ENCODE measurements around the gene PLEKHA1. TPM values are rescaled to one million over a fixed set of nuclear protein-coding genes. Genes with fewer than 3 reads are reported as not detected.

The PLEKHA1 gene
- total RNA-seq, 1 experiment from 2014 or later, result 30.6 TPM

DNA sequence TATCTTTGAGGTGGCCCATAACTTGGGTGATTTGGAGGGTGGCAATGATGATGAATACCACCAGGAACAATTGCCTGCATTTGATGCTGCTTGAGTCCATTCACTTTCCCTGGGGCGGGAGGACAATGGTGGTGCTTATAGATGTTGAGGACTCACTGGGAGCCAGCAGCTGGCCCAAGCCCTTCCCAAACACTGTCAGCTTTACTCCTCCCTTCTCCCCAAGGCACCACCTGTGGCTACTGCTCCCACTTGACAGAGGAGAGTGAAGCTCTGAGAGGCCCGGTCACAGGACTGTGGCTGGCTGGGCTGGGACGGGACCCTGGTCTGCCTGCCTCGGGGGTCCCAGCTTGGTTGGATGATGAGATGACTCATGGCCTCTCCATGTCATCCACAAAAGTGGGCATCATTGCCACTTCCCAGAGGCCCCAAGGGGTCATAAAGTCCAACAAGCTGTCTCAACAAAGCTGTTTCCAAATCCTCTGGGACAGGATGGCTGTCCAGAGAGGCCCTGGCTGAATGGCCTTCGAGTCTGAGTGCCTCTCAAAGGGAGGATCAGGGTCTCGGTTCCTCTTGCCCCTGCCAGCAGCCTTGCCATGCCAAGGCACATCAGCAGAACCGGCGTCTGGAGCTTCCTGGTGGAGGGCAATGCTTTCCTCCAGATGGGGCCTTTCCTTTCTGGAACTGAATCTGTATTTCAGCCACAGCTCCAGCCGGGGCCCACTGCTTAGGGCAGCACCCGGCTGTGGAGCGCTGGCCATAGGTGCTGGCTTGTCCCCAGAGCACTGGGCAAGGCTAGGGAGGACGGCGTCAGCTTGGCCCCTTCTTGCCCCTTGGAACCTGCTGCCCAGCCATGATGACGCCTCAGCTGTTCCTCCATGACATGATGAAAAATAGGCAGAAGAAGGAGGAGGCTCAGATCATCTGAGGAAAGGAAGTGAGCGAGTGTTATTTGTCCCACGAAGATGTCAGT lies 47.0 kb upstream of the PLEKHA1 start:
- intact Hi-C loops (cut with micrococcal nuclease), result no loop called here
- DNase-seq (ENCODE audit: low read depth, low spot score) (no peak), ATAC-seq (no peak)
- Histone ChIP-seq H3K9me2 (ENCODE audit: insufficient read depth) (no peaks in the 10 kb centered on the region), H3K27me3 (ENCODE audit: insufficient read depth, low read length) (no peaks in the 10 kb centered on the region; the same call in 1 of the 2 replicates), H2AFZ (ENCODE audit: low read depth, low read length, poor library complexity, severe bottlenecking) (no peak overlapping the region), H4K20me1 (ENCODE audit: insufficient read depth) (no peaks in the 10 kb centered on the region), H3K4me1 (ENCODE audit: control insufficient read depth in 1 of 2, insufficient read depth in 2 of 2, low read length in 2 of 2) (peaks cover 0 to 15% of the 10 kb centered on the region in 2 experiments; a peak in 2 of 4 replicates), H3K4me3 (replicated peaks in 1 of 2; ENCODE audit: low read depth in 1 of 2, low read length in 2 of 2) (no peak overlapping the region), H3K9me3 (ENCODE audit: control insufficient read depth in 1 of 2, insufficient read depth in 1 of 2, low read depth in 1 of 2, low read length in 2 of 2) (no peaks in the 10 kb centered on the region), H3K4me2 (ENCODE audit: low read length) (no peak overlapping the region), H3K27ac (ENCODE audit: low read depth, low read length) (no peak overlapping the region), H3K9ac (ENCODE audit: low read length) (no peak overlapping the region), H3K36me3 (ENCODE audit: control insufficient read depth in 1 of 2, insufficient read depth in 2 of 2, low read length in 2 of 2) (no peaks in the 10 kb centered on the region), H3K79me2 (ENCODE audit: insufficient read depth, low read length) (no peaks in the 10 kb centered on the region)
- RAD21 ChIA-PET (ENCODE audit: low non-redundant PET in 1 of 2, low total read pairs in 2 of 2, uncharacterized antibody in 2 of 2, unreplicated experiment in 2 of 2), result no interaction called here
- POLR2A ChIA-PET, result no interaction called here
- TF ChIP-seq, protein P1, sequence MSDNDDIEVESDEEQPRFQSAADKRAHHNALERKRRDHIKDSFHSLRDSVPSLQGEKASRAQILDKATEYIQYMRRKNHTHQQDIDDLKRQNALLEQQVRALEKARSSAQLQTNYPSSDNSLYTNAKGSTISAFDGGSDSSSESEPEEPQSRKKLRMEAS (IDR thresholded peaks at IDR 0.05), result no peak
- TF ChIP-seq EGR1 (IDR thresholded peaks at IDR 0.05; ENCODE audit: low read depth) (no peak), SP1 (IDR thresholded peaks at IDR 0.05; ENCODE audit: low read depth) (no peak), ELF1 (IDR thresholded peaks at IDR 0.05; ENCODE audit: borderline replicate concordance, low read depth) (no peak), FOSL1 (IDR thresholded peaks at IDR 0.05; ENCODE audit: low read depth) (no peak), EZH2 (IDR thresholded peaks at IDR 0.05) (no peak), POLR2A (IDR thresholded peaks at IDR 0.05; ENCODE audit: borderline replicate concordance, extremely low read depth, insufficient read depth, insufficient read length) (no peak), CEBPB (IDR thresholded peaks at IDR 0.05; ENCODE audit: low read depth) (no peak), ZNF274 (IDR thresholded peaks at IDR 0.05; ENCODE audit: low read depth, low read length) (no peak), ZFX (IDR thresholded peaks at IDR 0.05) (no peak), POLR2AphosphoS5 (IDR thresholded peaks at IDR 0.05; ENCODE audit: low read depth, low read length) (no peak), EZH2phosphoT487 (IDR thresholded peaks at IDR 0.05; ENCODE audit: borderline replicate concordance) (no peak), CBX3 (IDR thresholded peaks at IDR 0.05; ENCODE audit: low read depth) (no peak), SIN3A (IDR thresholded peaks at IDR 0.05; ENCODE audit: low read depth) (no peak), YY1 (IDR thresholded peaks at IDR 0.05; ENCODE audit: extremely low read depth, insufficient replicate concordance, low read depth, low read length) (no peak)
- TF ChIP-seq, protein P2, sequence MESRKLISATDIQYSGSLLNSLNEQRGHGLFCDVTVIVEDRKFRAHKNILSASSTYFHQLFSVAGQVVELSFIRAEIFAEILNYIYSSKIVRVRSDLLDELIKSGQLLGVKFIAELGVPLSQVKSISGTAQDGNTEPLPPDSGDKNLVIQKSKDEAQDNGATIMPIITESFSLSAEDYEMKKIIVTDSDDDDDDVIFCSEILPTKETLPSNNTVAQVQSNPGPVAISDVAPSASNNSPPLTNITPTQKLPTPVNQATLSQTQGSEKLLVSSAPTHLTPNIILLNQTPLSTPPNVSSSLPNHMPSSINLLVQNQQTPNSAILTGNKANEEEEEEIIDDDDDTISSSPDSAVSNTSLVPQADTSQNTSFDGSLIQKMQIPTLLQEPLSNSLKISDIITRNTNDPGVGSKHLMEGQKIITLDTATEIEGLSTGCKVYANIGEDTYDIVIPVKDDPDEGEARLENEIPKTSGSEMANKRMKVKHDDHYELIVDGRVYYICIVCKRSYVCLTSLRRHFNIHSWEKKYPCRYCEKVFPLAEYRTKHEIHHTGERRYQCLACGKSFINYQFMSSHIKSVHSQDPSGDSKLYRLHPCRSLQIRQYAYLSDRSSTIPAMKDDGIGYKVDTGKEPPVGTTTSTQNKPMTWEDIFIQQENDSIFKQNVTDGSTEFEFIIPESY (IDR thresholded peaks at IDR 0.05; ENCODE audit: extremely low read depth, insufficient replicate concordance, low read length), result no peak
- TF ChIP-seq, protein P3, sequence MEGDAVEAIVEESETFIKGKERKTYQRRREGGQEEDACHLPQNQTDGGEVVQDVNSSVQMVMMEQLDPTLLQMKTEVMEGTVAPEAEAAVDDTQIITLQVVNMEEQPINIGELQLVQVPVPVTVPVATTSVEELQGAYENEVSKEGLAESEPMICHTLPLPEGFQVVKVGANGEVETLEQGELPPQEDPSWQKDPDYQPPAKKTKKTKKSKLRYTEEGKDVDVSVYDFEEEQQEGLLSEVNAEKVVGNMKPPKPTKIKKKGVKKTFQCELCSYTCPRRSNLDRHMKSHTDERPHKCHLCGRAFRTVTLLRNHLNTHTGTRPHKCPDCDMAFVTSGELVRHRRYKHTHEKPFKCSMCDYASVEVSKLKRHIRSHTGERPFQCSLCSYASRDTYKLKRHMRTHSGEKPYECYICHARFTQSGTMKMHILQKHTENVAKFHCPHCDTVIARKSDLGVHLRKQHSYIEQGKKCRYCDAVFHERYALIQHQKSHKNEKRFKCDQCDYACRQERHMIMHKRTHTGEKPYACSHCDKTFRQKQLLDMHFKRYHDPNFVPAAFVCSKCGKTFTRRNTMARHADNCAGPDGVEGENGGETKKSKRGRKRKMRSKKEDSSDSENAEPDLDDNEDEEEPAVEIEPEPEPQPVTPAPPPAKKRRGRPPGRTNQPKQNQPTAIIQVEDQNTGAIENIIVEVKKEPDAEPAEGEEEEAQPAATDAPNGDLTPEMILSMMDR (IDR thresholded peaks at IDR 0.05 in 2 of 3, conservative IDR thresholded peaks at IDR 0.05 in 1 of 3; ENCODE audit: borderline replicate concordance in 1 of 3, insufficient read depth in 1 of 3, low read depth in 2 of 3, low read length in 2 of 3), result no peak
- TF ChIP-seq, protein P4, sequence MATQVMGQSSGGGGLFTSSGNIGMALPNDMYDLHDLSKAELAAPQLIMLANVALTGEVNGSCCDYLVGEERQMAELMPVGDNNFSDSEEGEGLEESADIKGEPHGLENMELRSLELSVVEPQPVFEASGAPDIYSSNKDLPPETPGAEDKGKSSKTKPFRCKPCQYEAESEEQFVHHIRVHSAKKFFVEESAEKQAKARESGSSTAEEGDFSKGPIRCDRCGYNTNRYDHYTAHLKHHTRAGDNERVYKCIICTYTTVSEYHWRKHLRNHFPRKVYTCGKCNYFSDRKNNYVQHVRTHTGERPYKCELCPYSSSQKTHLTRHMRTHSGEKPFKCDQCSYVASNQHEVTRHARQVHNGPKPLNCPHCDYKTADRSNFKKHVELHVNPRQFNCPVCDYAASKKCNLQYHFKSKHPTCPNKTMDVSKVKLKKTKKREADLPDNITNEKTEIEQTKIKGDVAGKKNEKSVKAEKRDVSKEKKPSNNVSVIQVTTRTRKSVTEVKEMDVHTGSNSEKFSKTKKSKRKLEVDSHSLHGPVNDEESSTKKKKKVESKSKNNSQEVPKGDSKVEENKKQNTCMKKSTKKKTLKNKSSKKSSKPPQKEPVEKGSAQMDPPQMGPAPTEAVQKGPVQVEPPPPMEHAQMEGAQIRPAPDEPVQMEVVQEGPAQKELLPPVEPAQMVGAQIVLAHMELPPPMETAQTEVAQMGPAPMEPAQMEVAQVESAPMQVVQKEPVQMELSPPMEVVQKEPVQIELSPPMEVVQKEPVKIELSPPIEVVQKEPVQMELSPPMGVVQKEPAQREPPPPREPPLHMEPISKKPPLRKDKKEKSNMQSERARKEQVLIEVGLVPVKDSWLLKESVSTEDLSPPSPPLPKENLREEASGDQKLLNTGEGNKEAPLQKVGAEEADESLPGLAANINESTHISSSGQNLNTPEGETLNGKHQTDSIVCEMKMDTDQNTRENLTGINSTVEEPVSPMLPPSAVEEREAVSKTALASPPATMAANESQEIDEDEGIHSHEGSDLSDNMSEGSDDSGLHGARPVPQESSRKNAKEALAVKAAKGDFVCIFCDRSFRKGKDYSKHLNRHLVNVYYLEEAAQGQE (IDR thresholded peaks at IDR 0.05; ENCODE audit: low read depth), result no peak
- TF ChIP-seq, protein P5, sequence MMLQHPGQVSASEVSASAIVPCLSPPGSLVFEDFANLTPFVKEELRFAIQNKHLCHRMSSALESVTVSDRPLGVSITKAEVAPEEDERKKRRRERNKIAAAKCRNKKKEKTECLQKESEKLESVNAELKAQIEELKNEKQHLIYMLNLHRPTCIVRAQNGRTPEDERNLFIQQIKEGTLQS (IDR thresholded peaks at IDR 0.05), result no peak
- CTCF ChIA-PET, result no interaction called here
- BruUV-seq (replicated peaks), result no TSS peak
